ENCODE results near the gene TSC2. TPM values are rescaled to one million over a fixed set of nuclear protein-coding genes. Genes with fewer than 3 reads are reported as not detected.

TSC2 gene
- total RNA-seq (2014; rRNA removed; shearing (Covaris generic)): 75.3 and 90.4 TPM in 2 replicates

GRCh38 chr16:2047330-2048115, at the start of gene TSC2, which contains the start of gene NTHL1:
TSS of gene TSC2 (plus strand) at chr16:2047985. CDS start at chr16:2048616, 631 bp downstream.
TSS of gene NTHL1 (minus strand) at chr16:2047834. CDS start at chr16:2047823, 11 bp downstream.

GRCh38 chr16:2009791-2010510, 37.8 kb upstream of the TSC2 start, which contains the start of gene ZNF598:
TSS of gene ZNF598 (minus strand) at chr16:2009821.

GRCh38 chr16:2019518-2019920, 28.3 kb upstream of the TSC2 start, which contains the start of gene NPW:
TSS of gene NPW (plus strand) at chr16:2019785.

GRCh38 chr16:2026461-2027023, 21.2 kb upstream of the TSC2 start, which contains the start of gene NHERF2:
TSS of gene NHERF2 (plus strand) at chr16:2026902. CDS start at chr16:2027006, 104 bp downstream.

GRCh38 chr16:2135770-2136490, 88.1 kb downstream of the TSC2 start, which contains the start of gene PKD1:
TSS of gene PKD1 (minus strand) at chr16:2135898. CDS start at chr16:2135689, 209 bp downstream.

Small RNA genes within 50 kb of the gene (small RNA-seq; reads per million reads assigned to genes)
- gene MIR1225 (not detected), gene MIR3180-5 (not detected), gene MIR4516 (not detected), gene RF00019 (not detected), gene RN7SL219P (not detected)

Other genes starting within 250 kb of the TSC2 start
- 113 and 133 TPM in 2 replicates for gene HAGH, start 221.2 kb upstream of the TSC2 start, total RNA-seq (2014; rRNA removed; shearing (Covaris generic))
- 30.1 and 30.2 TPM in 2 replicates for gene FAHD1, start 220.8 kb upstream of the TSC2 start, total RNA-seq (2014; rRNA removed; shearing (Covaris generic))
- not detected in 2 replicates for gene MEIOB, start 175.8 kb upstream of the TSC2 start, total RNA-seq (2014; rRNA removed; shearing (Covaris generic))
- not detected in 2 replicates for gene HS3ST6, start 129.6 kb upstream of the TSC2 start, total RNA-seq (2014; rRNA removed; shearing (Covaris generic))
- 8.5 and 10.2 TPM in 2 replicates for gene MSRB1, start 104.8 kb upstream of the TSC2 start, total RNA-seq (2014; rRNA removed; shearing (Covaris generic))
- gene RPL3L, start 93.3 kb upstream of the TSC2 start, total RNA-seq (2014; rRNA removed; shearing (Covaris generic)): not detected in 2 replicates
- 551 and 557 TPM in 2 replicates for gene NDUFB10, start 88.4 kb upstream of the TSC2 start, total RNA-seq (2014; rRNA removed; shearing (Covaris generic))
- 4,459 and 5,166 TPM in 2 replicates for gene RPS2, start 83.2 kb upstream of the TSC2 start, total RNA-seq (2014; rRNA removed; shearing (Covaris generic))
- not detected in 2 replicates for gene RNF151, start 81.1 kb upstream of the TSC2 start, total RNA-seq (2014; rRNA removed; shearing (Covaris generic))
- gene TBL3, start 75.9 kb upstream of the TSC2 start, total RNA-seq (2014; rRNA removed; shearing (Covaris generic)): 72.8 and 74.0 TPM in 2 replicates
- gene NOXO1, start 66.5 kb upstream of the TSC2 start, total RNA-seq (2014; rRNA removed; shearing (Covaris generic)): 0.23 TPM in 1 of 2 replicates, not detected in the other
- 46.0 and 50.1 TPM in 2 replicates for gene GFER, start 63.8 kb upstream of the TSC2 start, total RNA-seq (2014; rRNA removed; shearing (Covaris generic))
- 1.6 and 2.0 TPM in 2 replicates for gene SYNGR3, start 58.0 kb upstream of the TSC2 start, total RNA-seq (2014; rRNA removed; shearing (Covaris generic))
- 59.6 and 76.5 TPM in 2 replicates for gene ZNF598, start 38.2 kb upstream of the TSC2 start, total RNA-seq (2014; rRNA removed; shearing (Covaris generic))
- 1.0 and 1.5 TPM in 2 replicates for gene NPW, start 28.2 kb upstream of the TSC2 start, total RNA-seq (2014; rRNA removed; shearing (Covaris generic))
- 113 and 117 TPM in 2 replicates for gene NHERF2, start 21.1 kb upstream of the TSC2 start, total RNA-seq (2014; rRNA removed; shearing (Covaris generic))
- gene NTHL1, start 151 bp upstream of the TSC2 start, total RNA-seq (2014; rRNA removed; shearing (Covaris generic)): 58.6 and 71.2 TPM in 2 replicates
- 90.3 and 104 TPM in 2 replicates for gene PKD1, start 87.9 kb downstream of the TSC2 start, total RNA-seq (2014; rRNA removed; shearing (Covaris generic))
- 9.0 and 16.0 TPM in 2 replicates for gene RAB26, start 100.6 kb downstream of the TSC2 start, total RNA-seq (2014; rRNA removed; shearing (Covaris generic))
- gene TRAF7, start 107.8 kb downstream of the TSC2 start, total RNA-seq (2014; rRNA removed; shearing (Covaris generic)): 71.3 and 72.5 TPM in 2 replicates
- gene CASKIN1, start 148.6 kb downstream of the TSC2 start, total RNA-seq (2014; rRNA removed; shearing (Covaris generic)): 1.1 and 1.4 TPM in 2 replicates
- gene MLST8, start 157.5 kb downstream of the TSC2 start, total RNA-seq (2014; rRNA removed; shearing (Covaris generic)): 44.6 and 65.4 TPM in 2 replicates
- gene BRICD5, start 162.9 kb downstream of the TSC2 start, total RNA-seq (2014; rRNA removed; shearing (Covaris generic)): 1.3 and 3.0 TPM in 2 replicates
- gene PGP, start 166.9 kb downstream of the TSC2 start, total RNA-seq (2014; rRNA removed; shearing (Covaris generic)): 19.2 and 26.6 TPM in 2 replicates
- gene E4F1, start 175.6 kb downstream of the TSC2 start, total RNA-seq (2014; rRNA removed; shearing (Covaris generic)): 40.0 and 47.9 TPM in 2 replicates
- 1.0 and 1.5 TPM in 2 replicates for gene DNASE1L2, start 188.5 kb downstream of the TSC2 start, total RNA-seq (2014; rRNA removed; shearing (Covaris generic))
- 86.9 and 97.5 TPM in 2 replicates for gene ECI1, start 203.6 kb downstream of the TSC2 start, total RNA-seq (2014; rRNA removed; shearing (Covaris generic))
- gene RNPS1, start 220.1 kb downstream of the TSC2 start, total RNA-seq (2014; rRNA removed; shearing (Covaris generic)): 254 and 259 TPM in 2 replicates

Measured in A375 (cell line).